ENCODE measurements around the gene MAGEF1.

The MAGEF1 gene

DNA sequence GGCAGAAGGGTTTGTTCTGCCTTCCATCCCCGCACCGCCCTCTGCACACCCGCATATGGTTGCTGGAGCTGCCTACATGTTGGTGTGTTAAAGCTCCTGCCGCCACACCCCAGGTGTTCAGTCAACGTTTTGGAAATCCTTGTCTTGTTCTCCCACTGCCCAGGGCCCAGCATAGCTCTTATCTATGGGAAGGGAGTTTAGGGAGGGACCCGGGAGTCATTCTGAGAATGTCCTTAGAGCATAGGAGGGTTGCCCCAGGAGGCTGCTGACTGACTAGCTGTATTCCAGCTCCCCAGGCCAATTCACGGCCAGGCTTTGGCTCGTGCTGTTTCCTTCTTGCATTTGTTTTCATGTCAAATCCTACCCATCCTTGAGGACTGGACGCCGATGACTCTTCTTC lies 46.8 kb downstream of the MAGEF1 start:
- ATAC-seq = no peak

DNA sequence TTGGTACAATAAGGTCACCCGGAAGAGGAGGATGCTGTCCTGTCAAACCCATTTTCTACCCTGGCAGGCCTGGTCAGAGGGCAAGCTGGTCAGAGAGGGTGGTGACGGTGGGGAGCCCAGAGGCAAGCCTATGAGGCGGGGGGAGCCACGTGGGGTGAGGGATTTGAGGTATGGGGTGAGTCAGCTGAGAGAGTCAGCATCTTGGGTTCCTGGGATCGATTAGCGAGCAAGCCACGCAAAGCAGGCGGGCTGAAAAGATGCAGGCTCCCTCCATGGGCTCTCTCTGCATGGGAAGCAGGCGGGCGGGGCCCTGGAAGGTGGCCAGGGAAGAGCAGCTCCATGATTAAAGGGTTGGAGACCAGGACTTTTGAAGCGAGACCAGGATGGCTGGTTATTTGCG lies 48.1 kb downstream of the MAGEF1 start:
- DNase-seq (no peak), ATAC-seq (no peak)

More for the DNA sequence above, 46.8 kb downstream of the MAGEF1 start:
- DNase-seq = no peak

DNA sequence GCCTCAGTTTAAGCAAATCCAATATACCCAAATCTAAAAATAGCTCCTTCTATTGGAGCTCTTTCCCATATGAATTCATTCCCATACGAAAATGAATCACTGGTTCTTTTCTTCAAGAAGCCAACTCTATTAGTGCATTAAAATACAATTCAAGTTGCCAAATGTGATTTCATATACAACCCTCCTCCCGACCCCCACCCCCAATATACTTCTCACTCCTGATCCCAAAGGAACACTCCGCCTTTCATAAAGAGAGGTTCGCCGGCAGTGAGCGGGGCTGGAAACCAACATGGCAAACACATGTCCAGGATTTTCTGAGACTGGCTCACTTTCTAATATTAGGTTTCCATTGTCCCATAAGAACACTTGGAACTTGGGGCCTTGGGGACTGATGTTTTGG lies 48.5 kb downstream of the MAGEF1 start:
- ATAC-seq (no peak), DNase-seq (no peak)

DNA sequence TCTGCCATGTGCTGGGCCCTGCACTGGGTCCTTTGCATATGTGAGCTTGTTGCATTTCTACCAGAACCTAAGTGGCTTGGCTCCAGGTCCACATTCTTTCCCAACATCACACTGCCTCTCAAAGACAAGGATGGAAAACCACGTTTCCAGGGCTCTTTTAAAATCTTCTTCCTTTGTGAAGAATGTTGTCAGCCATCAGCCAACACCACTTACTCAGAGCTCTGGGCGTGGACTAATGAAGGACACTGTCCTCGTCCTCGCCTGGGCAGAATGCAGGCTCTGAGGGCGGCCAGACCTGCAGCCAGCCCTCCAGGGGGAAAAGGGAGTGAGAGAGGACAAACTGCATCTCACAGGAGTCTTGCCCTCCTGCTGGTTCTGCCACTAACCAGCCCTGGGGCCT lies 49.7 kb downstream of the MAGEF1 start:
- DNase-seq (no peak), ATAC-seq (no peak)

DNA sequence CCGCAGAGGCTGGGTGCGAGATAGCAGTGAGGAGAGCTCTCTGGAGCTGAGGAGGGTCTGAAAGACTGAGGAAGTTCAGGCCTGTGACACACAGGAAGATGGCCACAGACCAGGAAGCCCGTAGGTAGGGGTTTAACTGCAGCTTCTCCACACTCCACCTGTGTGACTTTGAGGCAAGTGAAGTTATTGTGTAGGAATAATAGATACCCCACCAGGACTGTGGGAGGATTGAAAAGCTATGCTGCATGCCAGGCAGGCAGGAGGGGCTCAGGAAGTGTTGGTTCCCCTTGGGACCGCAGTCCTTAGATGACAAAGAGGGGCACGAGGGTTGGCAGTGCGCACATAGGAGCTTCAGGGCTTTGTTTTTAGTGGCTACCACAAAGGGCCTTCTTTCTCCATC lies 50.9 kb downstream of the MAGEF1 start:
- no peak for ATAC-seq
- no peak for DNase-seq

Measured in stimulated activated naive CD8-positive, alpha-beta T cell treated with anti-CD3 and anti-CD28 coated beads, Interleukin-15, Interleukin-2, amounts not matched to agents 100 U/mL and 50 U/mL, for 24 hours (primary cell).